IPS-15b (cell line): ENCODE results near the gene UNK.
A peak's percentile ranks its signal among the peaks of the same experiment; 100 is the strongest.
"Not testable (repeated sequence)": the region's sequence is repeated elsewhere in the genome, so short reads cannot be mapped to it uniquely, and the experiment has no call there.

Experiments
- H3K27me3 ChIP-seq: one replicate; pipeline ENCODE4 v1.6.1; 2013; ENCODE audit warnings: low read length; ENCODE audit not compliant: control insufficient read depth, insufficient read depth
- H3K36me3 ChIP-seq: one replicate; pipeline ENCODE4 v1.6.1; 2013; ENCODE audit warnings: low read length; ENCODE audit not compliant: control insufficient read depth, insufficient read depth
- H3K4me1 ChIP-seq: one replicate; pipeline ENCODE4 v1.6.1; 2013; ENCODE audit warnings: mild to moderate bottlenecking, low read length; ENCODE audit not compliant: control insufficient read depth, insufficient read depth
- H3K4me3 ChIP-seq: one replicate; pipeline ENCODE4 v1.5.1; 2013; ENCODE audit warnings: low read depth, low read length
- H3K9ac ChIP-seq: one replicate; pipeline ENCODE4 v1.6.1; 2013; ENCODE audit warnings: low read depth, mild to moderate bottlenecking, low read length
- H3K9me3 ChIP-seq: one replicate; pipeline ENCODE4 v1.6.1; 2013; ENCODE audit warnings: mild to moderate bottlenecking, low read length; ENCODE audit not compliant: control insufficient read depth, insufficient read depth

UNK gene

DNA sequence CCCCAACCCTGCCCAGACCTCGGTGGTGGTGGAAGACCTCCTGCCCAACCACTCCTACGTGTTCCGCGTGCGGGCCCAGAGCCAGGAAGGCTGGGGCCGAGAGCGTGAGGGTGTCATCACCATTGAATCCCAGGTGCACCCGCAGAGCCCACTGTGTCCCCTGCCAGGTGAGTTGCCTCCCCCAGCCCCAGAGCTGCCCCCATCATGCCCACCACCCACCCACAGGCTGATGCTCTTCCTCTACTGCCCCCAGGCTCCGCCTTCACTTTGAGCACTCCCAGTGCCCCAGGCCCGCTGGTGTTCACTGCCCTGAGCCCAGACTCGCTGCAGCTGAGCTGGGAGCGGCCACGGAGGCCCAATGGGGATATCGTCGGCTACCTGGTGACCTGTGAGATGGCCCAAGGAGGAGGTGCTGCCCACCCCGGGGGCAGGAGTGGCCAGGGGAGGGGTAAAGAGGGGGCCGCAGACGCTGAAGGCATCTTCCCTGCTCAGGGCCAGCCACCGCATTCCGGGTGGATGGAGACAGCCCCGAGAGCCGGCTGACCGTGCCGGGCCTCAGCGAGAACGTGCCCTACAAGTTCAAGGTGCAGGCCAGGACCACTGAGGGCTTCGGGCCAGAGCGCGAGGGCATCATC, 28.0 kb upstream of the UNK start:
- Histone ChIP-seq H3K9me3 (no peaks in the 10 kb centered on the region), H3K9ac (no peak overlapping the region), H3K4me1 (no peaks in the 10 kb centered on the region)

DNA sequence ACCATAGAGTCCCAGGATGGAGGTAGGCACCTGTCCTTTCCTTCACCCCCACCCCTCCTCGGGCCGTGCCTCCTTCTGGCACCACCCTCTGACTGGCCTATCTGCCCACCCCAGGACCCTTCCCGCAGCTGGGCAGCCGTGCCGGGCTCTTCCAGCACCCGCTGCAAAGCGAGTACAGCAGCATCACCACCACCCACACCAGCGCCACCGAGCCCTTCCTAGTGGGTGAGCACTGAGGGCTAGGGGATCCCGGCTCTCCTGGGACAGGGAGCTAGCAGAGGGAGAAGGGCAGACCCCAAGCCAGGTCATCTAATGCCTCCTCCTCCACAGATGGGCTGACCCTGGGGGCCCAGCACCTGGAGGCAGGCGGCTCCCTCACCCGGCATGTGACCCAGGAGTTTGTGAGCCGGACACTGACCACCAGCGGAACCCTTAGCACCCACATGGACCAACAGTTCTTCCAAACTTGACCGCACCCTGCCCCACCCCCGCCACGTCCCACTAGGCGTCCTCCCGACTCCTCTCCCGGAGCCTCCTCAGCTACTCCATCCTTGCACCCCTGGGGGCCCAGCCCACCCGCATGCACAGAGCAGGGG, 27.4 kb upstream of the UNK start:
- Histone ChIP-seq H3K9ac (no peak overlapping the region), H3K27me3 (peaks cover 2% of the 10 kb centered on the region), H3K9me3 (no peaks in the 10 kb centered on the region), H3K4me1 (no peaks in the 10 kb centered on the region), H3K4me3 (no peak overlapping the region), H3K36me3 (peaks cover 4% of the 10 kb centered on the region)

More for the DNA sequence above, 28.0 kb upstream of the UNK start:
- Histone ChIP-seq H3K27me3 (peaks cover 2% of the 10 kb centered on the region), H3K36me3 (peaks cover 4% of the 10 kb centered on the region), H3K4me3 (no peak overlapping the region)

DNA sequence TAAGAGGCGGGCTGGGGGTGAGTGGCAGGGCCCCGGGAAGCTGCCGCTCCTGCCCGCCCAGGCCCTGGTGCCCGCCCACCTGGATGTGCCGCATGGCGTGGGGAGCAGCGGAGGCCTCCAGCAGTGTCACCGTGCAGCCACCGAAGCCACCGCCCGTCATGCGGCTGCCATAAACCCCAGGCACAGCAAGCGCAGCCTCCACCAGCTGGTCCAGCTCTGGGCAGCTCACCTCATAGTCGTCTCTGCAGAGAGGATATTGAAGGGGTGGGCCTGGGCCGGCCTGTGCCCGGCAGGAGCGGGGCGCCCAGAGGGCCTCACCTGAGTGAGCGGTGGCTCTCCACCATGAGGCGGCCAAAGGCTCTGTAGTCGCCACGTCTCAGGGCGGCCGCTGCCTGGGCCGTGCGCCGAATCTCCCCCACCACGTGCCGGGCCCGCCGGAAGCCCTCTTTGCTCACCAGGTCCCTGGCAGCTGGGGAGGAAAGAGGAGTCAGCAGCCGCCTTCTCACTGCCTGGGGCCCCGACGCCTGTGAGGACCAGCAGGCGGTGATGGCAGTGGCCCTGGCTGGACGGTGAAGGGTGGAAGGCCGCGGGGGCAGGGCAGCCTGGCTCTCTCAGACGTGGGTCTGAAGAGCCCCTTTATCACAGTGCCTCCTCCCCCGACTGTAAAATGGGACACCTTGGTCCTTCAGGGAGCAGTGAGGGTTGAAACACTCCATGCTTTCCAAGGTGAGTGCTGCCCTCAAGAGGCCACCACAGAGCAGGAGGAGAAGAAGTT, 26.3 kb upstream of the UNK start:
- no peaks in the 10 kb centered on the region for H3K9me3 ChIP-seq
- no peak overlapping the region for H3K9ac ChIP-seq
- no peaks in the 10 kb centered on the region for H3K4me1 ChIP-seq
- H3K27me3 ChIP-seq, result no peaks in the 10 kb centered on the region
- no peak overlapping the region for H3K4me3 ChIP-seq
- peaks cover 4% of the 10 kb centered on the region for H3K36me3 ChIP-seq

DNA sequence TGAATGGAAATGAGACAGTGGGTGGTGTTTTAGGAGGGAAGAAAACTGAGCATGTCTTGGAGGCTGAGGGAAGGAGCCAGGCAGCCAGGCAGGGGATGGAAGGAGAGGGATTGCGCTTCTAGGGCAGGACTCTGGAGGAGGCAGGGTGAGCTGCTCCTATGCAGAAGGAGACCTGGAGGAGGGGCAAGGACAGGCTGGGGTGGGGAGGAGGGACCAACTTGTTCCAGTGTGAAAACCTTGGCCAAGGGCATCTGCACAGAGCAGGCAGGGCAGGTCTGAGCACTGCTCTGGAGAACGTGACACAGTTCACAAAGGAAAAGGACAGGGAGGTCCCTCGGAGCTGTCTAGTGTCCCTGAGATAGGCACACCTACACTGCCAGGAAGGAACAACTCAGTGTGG, 25.1 kb upstream of the UNK start:
- H3K9me3 ChIP-seq, result no peaks in the 10 kb centered on the region
- H3K36me3 ChIP-seq, result peaks cover 4% of the 10 kb centered on the region
- no peak overlapping the region for H3K9ac ChIP-seq
- no peaks in the 10 kb centered on the region for H3K4me1 ChIP-seq
- no peaks in the 10 kb centered on the region for H3K27me3 ChIP-seq
- no peak overlapping the region for H3K4me3 ChIP-seq

DNA sequence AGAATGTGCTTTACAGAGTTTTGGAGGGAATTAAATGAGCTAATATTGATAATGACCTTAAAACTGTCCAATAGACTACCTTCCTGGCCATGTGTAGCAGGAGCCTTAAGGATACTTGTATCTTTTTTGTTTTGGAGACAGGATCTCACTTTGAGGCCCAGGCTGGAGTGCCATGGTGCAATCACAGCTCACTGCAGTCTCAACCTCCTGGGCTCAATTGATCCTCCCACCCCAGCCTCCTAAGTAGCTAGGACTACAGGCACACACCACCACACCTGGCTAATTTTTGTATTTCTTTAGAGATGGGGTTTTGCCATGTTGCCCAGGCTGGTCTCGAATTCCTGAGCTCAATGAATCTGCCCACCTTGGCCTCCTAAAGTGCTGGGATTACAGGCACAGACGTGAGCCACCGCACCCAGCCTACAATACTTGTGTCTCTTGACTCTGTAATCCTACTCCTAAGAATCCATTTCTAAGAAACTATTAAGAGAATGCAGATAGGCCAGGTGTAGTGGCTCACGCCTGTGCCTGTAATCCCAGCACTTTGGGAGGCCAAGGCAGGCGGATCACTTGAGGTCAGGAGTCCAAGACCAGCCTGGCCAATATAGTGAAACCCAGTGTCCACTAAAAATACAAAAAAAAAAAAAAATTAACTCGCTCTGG, 24.5 kb upstream of the UNK start:
- H3K9me3 ChIP-seq, result not testable (repeated sequence)

DNA sequence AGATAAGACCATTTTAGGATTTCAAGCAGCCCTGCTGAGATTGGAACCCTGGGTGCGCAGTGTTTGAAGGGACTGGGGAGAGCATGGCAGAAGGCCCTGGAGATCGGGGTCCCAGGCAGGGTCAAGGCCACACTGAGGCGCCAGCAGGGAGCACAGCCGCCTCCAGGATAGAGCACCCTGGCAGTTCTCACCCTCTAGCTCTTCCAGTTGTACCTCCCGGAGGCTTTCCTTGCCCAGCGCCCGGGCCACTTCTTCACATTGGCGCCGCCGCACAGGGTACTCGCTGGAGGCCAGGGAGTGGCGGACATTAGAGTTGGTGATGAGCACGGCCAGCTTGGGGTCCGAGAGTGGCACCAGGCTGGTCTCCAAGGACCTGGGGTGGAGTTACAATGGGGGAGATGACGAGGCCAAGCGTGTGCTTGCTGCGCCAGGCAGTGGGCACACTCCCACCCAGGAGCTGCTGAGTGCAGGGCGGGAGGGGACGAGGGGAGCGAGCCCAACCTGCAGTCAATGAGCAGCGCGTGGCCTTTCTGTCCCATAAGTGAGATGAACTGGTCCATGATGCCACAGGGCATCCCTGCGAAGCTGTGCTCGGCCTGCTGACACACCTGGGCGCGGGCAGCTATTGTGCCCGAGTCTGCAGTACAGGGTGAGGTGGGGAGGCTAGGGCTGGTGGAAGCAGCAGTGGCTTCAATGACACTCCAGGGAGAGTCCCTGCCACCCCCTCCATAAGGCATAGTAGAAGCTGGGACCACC, 21.9 kb upstream of the UNK start:
- Histone ChIP-seq H3K27me3 (no peaks in the 10 kb centered on the region), H3K36me3 (peaks cover 4% of the 10 kb centered on the region), H3K9ac (no peak overlapping the region), H3K4me3 (no peak overlapping the region), H3K4me1 (no peaks in the 10 kb centered on the region), H3K9me3 (no peaks in the 10 kb centered on the region)

More for the DNA sequence above, 24.5 kb upstream of the UNK start:
- not testable (repeated sequence) for H3K27me3 ChIP-seq, H3K4me3 ChIP-seq, H3K4me1 ChIP-seq, H3K36me3 ChIP-seq, H3K9ac ChIP-seq

DNA sequence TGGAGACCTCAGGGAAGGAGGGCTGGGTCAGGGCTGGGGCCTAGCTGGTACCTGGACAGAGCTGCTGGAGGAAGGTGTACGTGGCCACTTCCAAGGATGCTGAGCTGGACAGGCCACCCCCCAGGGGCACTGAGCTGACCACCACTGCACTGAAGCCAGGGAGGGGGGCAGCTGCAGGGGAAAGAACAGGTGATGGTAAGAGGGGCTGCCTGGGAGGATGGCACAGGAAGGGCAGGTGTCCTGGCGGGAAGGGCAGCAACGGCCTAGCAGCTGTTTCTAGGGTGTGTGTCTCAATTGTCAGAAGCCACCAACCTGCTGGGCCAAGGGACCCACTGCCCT, 21.4 kb upstream of the UNK start:
- Histone ChIP-seq H3K9ac (no peak overlapping the region), H3K36me3 (peaks cover 1% of the 10 kb centered on the region), H3K4me1 (no peaks in the 10 kb centered on the region), H3K9me3 (no peaks in the 10 kb centered on the region), H3K27me3 (no peaks in the 10 kb centered on the region), H3K4me3 (no peak overlapping the region)

DNA sequence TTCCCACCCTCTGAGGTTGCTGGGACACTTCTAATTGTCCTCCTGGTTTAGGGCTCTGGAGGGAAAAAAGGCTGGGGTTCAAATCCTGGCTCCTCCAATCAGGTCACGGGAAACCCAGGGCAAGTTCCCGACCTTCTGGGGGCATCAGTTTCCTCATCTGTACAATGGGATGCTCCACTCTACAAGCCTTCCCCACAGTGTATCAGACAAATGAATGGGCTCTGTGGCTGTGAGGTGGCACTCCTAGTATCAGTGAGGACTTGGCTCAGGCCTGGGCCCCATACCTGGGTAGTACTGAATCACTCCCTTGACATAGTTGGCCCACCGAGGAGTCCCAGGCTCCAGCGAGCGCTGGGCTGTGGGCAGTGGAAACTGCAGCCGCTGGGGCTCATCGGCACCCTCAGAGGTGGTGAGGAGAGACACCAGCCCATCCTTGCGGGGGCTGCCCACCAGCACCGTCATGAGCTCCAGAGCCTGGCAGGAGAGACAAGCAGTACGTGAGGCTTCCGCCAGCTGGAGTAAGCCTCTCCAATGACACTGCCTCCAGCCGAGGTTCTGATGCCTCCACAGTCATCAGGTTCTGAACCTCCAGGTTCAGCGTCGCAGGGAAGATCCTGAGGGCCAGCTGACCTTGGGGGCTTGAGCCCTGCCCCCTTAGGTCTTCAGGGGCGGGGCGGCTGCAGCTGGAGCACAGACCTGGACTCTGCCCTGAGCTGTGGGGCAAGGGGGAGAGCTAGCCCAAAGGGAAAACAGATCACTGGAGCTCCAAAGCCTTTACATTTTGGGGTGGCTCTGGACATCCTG, 20.8 kb upstream of the UNK start:
- Histone ChIP-seq H3K9me3 (no peaks in the 10 kb centered on the region), H3K4me3 (peak overlapping the region; percentile 65), H3K36me3 (no peaks in the 10 kb centered on the region), H3K9ac (peak overlapping the region; percentile 79), H3K27me3 (no peaks in the 10 kb centered on the region), H3K4me1 (no peaks in the 10 kb centered on the region)

DNA sequence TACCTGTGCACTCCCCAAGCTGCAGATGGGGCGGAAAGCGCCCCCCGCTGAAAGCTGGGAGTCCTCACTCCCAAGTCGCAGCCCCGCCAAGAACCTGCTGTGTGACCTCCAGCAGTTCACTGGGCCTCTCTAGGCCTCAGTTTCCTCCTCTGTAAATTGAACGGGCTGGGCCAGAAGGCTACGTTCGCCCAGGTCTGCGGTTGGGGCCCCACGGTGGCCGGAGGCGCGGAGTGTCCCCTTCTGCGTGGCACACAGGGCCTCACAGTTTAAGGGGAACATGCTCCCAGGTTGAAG, 20.2 kb upstream of the UNK start:
- H3K4me1 ChIP-seq, result no peaks in the 10 kb centered on the region
- peak overlapping the region; percentile 65 for H3K4me3 ChIP-seq
- no peaks in the 10 kb centered on the region for H3K36me3 ChIP-seq
- H3K9me3 ChIP-seq, result no peaks in the 10 kb centered on the region
- no peaks in the 10 kb centered on the region for H3K27me3 ChIP-seq
- peak overlapping the region; percentile 79 for H3K9ac ChIP-seq

DNA sequence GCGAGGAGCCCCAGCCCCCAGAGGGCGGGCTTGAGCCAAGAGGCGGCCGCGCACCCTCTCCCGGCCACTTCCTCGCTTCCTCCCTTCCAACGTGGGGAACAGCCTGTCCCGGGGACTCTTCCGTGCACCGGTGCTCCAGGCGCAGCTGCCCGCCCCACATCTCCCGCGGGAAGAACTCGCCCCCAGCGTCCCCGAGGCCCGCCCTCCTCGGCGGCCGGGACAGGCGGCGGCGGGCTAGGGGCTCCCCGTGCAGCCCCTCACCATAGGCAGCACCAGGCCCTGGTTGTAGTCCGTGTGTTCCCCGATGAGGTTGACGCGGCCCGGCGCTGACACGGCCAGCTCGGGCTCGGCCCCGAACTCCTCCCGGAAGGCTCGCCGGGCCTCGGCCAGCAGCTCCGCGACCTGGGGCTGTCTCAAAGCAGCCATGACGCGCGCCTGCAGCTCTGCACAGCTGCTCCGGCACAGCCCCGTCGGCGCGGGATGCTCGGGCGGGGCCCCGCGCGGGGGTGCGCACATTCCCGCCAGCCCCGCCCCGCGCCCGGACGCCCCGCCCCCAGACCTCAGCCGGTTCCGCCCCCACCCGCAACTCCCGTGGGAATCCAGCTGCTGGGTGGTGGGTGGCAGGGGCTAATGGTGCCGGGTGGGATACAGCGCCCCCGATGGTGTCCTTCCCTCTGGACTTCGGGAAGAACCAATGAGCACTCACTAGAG, 19.7 kb upstream of the UNK start, which contains the start of gene GALK1:
TSS of gene GALK1 (minus strand) at position 482 of the 711 bp plus-strand sequence. CDS start at position 426, 56 bp downstream.
- Histone ChIP-seq H3K36me3 (no peaks in the 10 kb centered on the region), H3K9me3 (no peaks in the 10 kb centered on the region), H3K9ac (peak within 1 kb of the TSS; percentile 79), H3K4me1 (no peaks in the 10 kb centered on the region), H3K4me3 (peak within 1 kb of the TSS; percentile 65), H3K27me3 (no peaks in the 10 kb centered on the region)
